Tibial nerve (tissue), 4 donors: Measurements from ENCODE around the gene SAMD7. TPM values are rescaled to one million over a fixed set of nuclear protein-coding genes. Genes with fewer than 3 reads are reported as not detected.

Source experiments
- DNase-seq, 2 donors: peaks; one replicate each; pipeline ENCODE4 v3.0.0-alpha.2; 2019; ENCODE audit warnings: low spot score in 2 of 2
- H3K27ac ChIP-seq, 4 donors: fragments of 200-600 bp; sonication (generic) in 3 of 4; one replicate each; pipeline ENCODE4 v1.5.1; 2017 to 2019; ENCODE audit warnings: mild to moderate bottlenecking in 1 of 4
- H3K27me3 ChIP-seq, 2 donors: fragments of 200-600 bp; sonication (generic) in 1 of 2; one replicate each; pipeline versions ENCODE4 v1.5.1 to v1.6.0; 2017 to 2019
- H3K36me3 ChIP-seq, 3 donors: fragments of 200-600 bp; sonication (generic); one replicate each; pipeline ENCODE4 v1.5.1; 2018 to 2019
- H3K4me1 ChIP-seq, 4 donors: fragments of 200-600 bp; sonication (generic) in 3 of 4; one replicate each; pipeline ENCODE4 v1.5.1; 2017 to 2019
- H3K4me3 ChIP-seq, 4 donors: fragments of 200-600 bp; sonication (generic) in 3 of 4; one replicate each; pipeline ENCODE4 v1.5.1; 2017 to 2019; ENCODE audit warnings: mild to moderate bottlenecking in 1 of 4, moderate library complexity in 1 of 4
- H3K9me3 ChIP-seq, 4 donors: fragments of 200-600 bp; sonication (generic) in 3 of 4; one replicate each; pipeline ENCODE4 v1.5.1; 2017 to 2019
- CTCF ChIP-seq, 5 experiments: fragments of 200-600 bp in 3 of 5; fragments of 450-650 bp in 2 of 5; sonication (generic) in 3 of 5; IDR thresholded peaks; one replicate each; pipeline ENCODE4 v1.5.1; 2016 to 2019; ENCODE audit warnings: antibody characterized with exemption in 5 of 5, mild to moderate bottlenecking in 3 of 5, moderate library complexity in 2 of 5
- EP300 ChIP-seq, 2 donors: sonication (generic); formaldehyde crosslinking; IDR thresholded peaks; one replicate each; pipeline ENCODE4 v1.6.1; 2017; ENCODE audit warnings: antibody characterized with exemption in 2 of 2, mild to moderate bottlenecking in 1 of 2
- POLR2A ChIP-seq, 2 donors: fragments of 450-650 bp; IDR thresholded peaks; one replicate each; pipeline ENCODE4 v1.6.1; 2017; ENCODE audit warnings: antibody characterized with exemption in 2 of 2, mild to moderate bottlenecking in 2 of 2, moderate library complexity in 2 of 2
- WGBS, 2 donors: methylation state at CpG; one replicate each; pipeline ENCODE4 v1.1.5; 2018; 5-methylcytosine and 5-hydroxymethylcytosine counted together
- total RNA-seq, 4 donors: library from RNA; depleted of rRNA; stranded (reverse); fragments of >200 nt; gene quantifications; one replicate each; pipeline ENCODE4 v1.1.0, GENCODE V29; 2016

SAMD7 gene
- total RNA-seq, 4 donors from 2014 or later: not detected

GRCh38 chr3:169969174-169970095 lies 58.1 kb downstream of the SAMD7 start:
- Histone ChIP-seq H3K9me3 (no peaks in the 10 kb centered on the region), H3K27me3 (no peaks in the 10 kb centered on the region), H3K4me1 (peaks cover 0 to 51% (median 12%) of the 10 kb centered on the region in 4 donors), H3K36me3 (peaks cover 0 to under 1% (median 0%) of the 10 kb centered on the region in 3 donors), H3K27ac (no peak overlapping the region), H3K4me3 (no peak overlapping the region)
- TF ChIP-seq CTCF (IDR thresholded peaks at IDR 0.05): no peak
- no peak for TF ChIP-seq POLR2A (IDR thresholded peaks at IDR 0.05)
- no peak for TF ChIP-seq EP300 (IDR thresholded peaks at IDR 0.05)
- WGBS, 2 donors: 54 to 60% methylated on average over 5 of the region's 5 CpGs
- DNase-seq: no peak

- Histone ChIP-seq H3K27me3 (no peaks in the 10 kb centered on the region), H3K9me3 (no peaks in the 10 kb centered on the region), H3K36me3 (peaks cover 0 to 9% (median 0%) of the 10 kb centered on the region in 3 donors), H3K4me3 (no peak overlapping the region), H3K27ac (no peak overlapping the region), H3K4me1 (peaks cover 0 to 48% (median 10%) of the 10 kb centered on the region in 4 donors)
- WGBS, 2 donors: 45 to 46% methylated on average over 1 of the region's 1 CpG
- no peak for TF ChIP-seq CTCF (IDR thresholded peaks at IDR 0.05)
- DNase-seq: no peak
These were observed 59.5 kb downstream of the SAMD7 start for GRCh38 chr3:169970847-169971246.

GRCh38 chr3:169971522-169971921 lies 60.1 kb downstream of the SAMD7 start:
- peaks cover 0 to 43% (median 9%) of the 10 kb centered on the region in 4 donors for H3K4me1 ChIP-seq
- no peak for DNase-seq
- 86 to 87% methylated on average over 2 of the region's 2 CpGs for WGBS, 2 donors

GRCh38 chr3:169980055-169980454 lies 68.7 kb downstream of the SAMD7 start:
- H3K27ac ChIP-seq: no peak overlapping the region
- no peak overlapping the region for H3K4me3 ChIP-seq
- TF ChIP-seq EP300 (IDR thresholded peaks at IDR 0.05) (no peak), CTCF (IDR thresholded peaks at IDR 0.05) (no peak), POLR2A (IDR thresholded peaks at IDR 0.05) (no peak)
- 63 to 69% methylated on average over 2 of the region's 2 CpGs for WGBS, 2 donors
- H3K4me1 ChIP-seq: no peaks in the 10 kb centered on the region
- H3K27me3 ChIP-seq: no peaks in the 10 kb centered on the region
- H3K9me3 ChIP-seq: no peaks in the 10 kb centered on the region
- DNase-seq: no peak
- H3K36me3 ChIP-seq: peaks cover 0 to 84% (median 16%) of the 10 kb centered on the region in 3 donors

More at GRCh38 chr3:169971522-169971921, 60.1 kb downstream of the SAMD7 start:
- H3K9me3 ChIP-seq: no peaks in the 10 kb centered on the region
- H3K36me3 ChIP-seq: peaks cover 0 to 16% (median 0%) of the 10 kb centered on the region in 3 donors
- no peak for TF ChIP-seq EP300 (IDR thresholded peaks at IDR 0.05)
- no peaks in the 10 kb centered on the region for H3K27me3 ChIP-seq
- H3K27ac ChIP-seq: no peak overlapping the region
- no peak overlapping the region for H3K4me3 ChIP-seq

GRCh38 chr3:169984292-169984691 lies 72.9 kb downstream of the SAMD7 start:
- H3K27me3 ChIP-seq: no peaks in the 10 kb centered on the region
- no peaks in the 10 kb centered on the region for H3K4me1 ChIP-seq
- H3K4me3 ChIP-seq: no peak overlapping the region
- no peaks in the 10 kb centered on the region for H3K9me3 ChIP-seq
- TF ChIP-seq CTCF (IDR thresholded peaks at IDR 0.05) (no peak), EP300 (IDR thresholded peaks at IDR 0.05) (no peak), POLR2A (IDR thresholded peaks at IDR 0.05) (no peak)
- H3K36me3 ChIP-seq: peaks cover 0 to 89% (median 21%) of the 10 kb centered on the region in 3 donors
- WGBS, 2 donors: 76 to 85% methylated on average over 3 of the region's 3 CpGs
- no peak overlapping the region for H3K27ac ChIP-seq
- no peak for DNase-seq

Other genes starting within 250 kb of the SAMD7 start
- 10 to 100 TPM; 11.5 to 25.5 (median 16.5) TPM for gene MECOM, start 247.9 kb upstream of the SAMD7 start, total RNA-seq
- gene TERC, start 146.5 kb upstream of the SAMD7 start, total RNA-seq: 100 to 1,000 TPM; 110 to 241 (median 179) TPM
- 1 to 10 TPM in 3 of 4 donors, under 1 TPM in 1; 0.78 to 3.9 (median 2.5) TPM for gene ACTRT3, start 142.0 kb upstream of the SAMD7 start, total RNA-seq
- gene MYNN, start 138.2 kb upstream of the SAMD7 start, total RNA-seq: 10 to 100 TPM; 10.8 to 24.3 (median 16.8) TPM
- gene LRRIQ4, start 98.7 kb upstream of the SAMD7 start, total RNA-seq: not detected
- gene LRRC34, start 98.7 kb upstream of the SAMD7 start, total RNA-seq: 10 to 100 TPM in 1 of 4 donors, 1 to 10 TPM in 3; 2.5 to 10.3 (median 4.6) TPM
- gene LRRC31, start 41.6 kb upstream of the SAMD7 start, total RNA-seq: not detected
- 10 to 100 TPM; 36.0 to 53.3 (median 45.7) TPM for gene SEC62, start 55.2 kb downstream of the SAMD7 start, total RNA-seq
- 10 to 100 TPM in 1 of 4 donors, 1 to 10 TPM in 3; 1.7 to 17.7 (median 3.7) TPM for gene GPR160, start 126.4 kb downstream of the SAMD7 start, total RNA-seq